ENCODE data around the gene MAD2L1.
A peak's percentile ranks its signal among the peaks of the same experiment; 100 is the strongest.

The MAD2L1 gene

DNA sequence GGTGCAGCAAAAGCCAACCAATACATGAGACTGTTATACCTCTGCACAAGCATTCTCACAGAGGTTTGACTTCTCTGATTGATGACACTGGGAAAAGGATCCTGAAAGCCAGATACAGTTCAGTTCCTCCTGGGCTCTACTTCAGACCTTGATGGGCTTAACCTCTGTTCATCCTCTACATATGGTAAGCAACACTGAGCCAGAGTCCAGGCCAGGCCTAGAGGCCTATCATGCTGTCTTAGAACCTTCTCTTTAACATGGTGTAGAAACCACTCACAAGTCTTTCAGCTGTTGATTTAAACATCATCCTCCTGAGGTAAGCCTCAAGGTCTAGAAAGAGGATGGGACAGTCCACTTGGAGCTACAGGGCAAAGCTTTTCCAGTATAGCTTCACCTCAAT lies 9.2 kb downstream of the MAD2L1 start:
- DNase-seq = no peak

DNA sequence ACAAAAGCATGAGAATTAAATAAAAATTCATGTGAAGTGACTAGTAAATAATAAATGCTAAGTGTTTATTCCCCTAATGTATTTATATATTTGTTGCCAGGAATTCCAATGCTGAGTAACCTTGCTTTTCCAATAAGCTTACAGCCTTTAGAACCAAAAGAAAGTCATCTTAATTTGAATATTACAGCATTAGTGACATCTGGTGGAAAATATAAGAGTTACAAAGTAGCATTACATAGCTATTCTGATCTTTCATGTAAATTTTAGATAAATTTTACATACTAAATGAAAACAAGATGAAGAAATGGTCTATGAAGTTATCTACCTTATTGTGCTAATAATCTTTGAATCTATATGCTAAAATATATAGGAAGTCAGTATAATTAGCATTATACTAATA lies 10.4 kb downstream of the MAD2L1 start:
- peak; percentile 28 for DNase-seq

DNA sequence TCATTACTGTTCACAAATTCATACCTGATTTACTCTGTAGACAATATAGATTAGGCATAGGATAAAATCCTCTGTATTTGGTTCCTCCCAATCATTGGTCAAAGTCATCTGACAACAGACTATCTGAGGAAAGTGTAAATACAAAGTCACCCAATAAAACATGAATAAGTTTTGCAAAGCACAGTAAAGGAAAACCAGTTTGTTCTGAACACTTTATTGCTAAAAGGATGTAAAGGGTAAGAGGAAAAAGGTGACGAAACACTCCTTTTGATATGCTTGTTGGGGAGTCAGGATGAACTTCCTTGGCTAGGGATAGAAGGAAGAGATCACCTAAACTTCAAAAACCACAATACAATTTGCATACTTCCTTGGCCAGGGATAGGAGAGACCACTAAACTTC lies 10.9 kb downstream of the MAD2L1 start:
- DNase-seq = no peak

DNA sequence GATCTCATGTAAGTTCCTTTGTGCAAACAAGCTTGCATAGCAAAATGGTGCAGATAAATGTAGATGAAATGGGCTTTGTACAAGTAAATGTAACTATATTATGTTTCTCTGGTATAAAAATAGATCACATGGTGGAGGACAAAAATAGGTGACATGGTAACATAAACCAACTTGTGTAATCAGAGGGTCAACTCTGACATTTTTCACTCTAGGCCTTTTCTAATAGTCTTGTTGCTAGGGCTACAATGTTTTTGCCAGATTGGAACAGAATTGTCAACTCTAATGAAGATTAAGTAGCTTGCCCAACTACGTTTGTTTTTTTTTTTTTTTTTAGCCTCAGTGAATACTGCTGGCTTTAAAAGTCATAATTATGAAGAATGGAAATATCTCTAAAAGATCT lies 11.5 kb downstream of the MAD2L1 start:
- no peak for DNase-seq

DNA sequence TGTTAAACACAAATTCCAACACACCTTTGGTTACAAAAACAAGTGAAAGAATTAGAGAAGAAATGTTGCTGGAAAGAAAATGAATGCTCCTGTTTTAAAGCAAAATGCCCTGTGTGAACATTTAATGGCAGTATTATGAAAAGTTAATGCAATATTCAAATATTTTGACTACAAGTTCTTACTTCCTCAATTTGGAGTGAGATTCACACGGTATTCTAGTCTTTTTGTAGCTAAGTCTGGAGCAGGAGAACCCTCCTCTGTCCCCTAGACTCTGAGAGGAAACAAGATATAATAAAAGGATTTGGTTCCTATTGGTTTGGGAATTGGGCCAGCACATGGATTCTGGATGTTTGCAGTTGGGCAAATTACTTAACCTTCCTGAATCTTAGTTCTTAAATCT lies 12.7 kb downstream of the MAD2L1 start:
- no peak for DNase-seq

DNA sequence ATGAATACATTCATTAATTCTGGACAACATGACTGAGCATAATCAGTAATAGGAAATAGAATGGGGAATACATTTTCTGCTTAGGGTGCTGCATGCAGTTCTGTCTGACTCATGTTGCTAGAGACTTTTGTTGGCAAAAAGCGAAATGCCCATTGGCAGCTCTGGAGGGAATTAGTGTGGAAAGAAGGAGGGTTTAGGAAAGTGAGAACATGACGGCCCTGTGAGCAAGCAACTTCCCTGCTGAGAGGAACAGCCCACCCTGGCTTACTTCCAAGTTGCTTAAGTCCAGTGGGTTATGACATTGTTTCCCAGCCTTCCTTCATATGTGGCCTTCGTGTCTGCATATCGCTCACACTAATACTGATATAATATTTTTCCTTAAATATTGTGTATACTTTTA lies 13.8 kb downstream of the MAD2L1 start:
- peak; percentile 63 for DNase-seq

DNA sequence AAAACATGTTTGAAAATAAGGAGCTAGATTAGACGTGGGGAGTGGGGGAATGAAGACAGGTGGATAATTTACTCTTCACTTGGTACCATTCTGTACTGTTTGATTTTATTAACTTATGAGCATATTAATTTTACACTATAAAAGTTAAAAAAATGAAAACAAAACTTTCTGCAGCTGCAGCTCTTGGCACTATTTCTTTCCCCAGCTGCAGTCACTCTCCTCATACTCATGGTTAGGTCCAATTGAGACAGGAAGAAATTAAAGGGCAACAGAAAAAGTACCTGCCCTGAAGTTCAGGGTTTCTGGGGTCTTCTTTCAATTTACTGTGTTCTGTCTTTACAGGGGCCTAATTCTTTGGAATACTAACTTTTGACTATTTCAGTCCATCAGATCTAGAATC lies 15.4 kb downstream of the MAD2L1 start:
- no peak for DNase-seq

DNA sequence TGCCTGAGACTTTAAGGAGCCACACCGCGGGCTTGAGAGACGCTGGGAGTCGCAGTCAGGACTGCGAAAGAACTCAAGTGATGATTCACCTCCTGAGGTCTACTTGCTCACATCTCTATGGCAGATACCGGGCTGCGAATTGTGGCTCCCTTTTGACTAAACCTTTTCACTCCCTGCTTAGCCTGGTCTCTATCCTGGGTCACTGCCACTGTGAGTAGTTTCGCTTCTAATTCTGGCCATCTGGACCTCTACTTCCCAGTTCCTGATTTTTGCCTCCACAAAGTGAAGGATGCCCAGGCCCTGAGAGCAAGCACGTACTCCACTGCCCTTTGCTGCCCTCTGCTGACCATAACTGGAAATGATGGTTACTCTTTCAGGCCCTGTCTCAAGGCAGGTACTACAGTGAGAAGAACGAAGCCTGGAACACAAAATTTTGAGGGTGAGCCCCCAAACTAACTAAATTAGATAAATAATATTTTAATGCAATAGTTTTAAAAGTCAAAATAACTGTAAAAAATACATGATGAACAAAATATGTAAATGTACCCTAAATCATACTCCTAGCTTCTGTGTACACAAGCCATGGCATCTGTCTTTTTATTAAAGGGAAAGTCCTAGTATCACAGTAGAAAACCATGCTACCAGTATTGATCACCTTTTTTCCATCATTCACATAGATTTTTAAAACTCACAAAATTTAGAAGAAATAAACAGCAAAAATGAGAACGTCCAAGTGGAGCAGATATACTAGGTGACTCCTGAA lies 16.7 kb downstream of the MAD2L1 start:
- peak; percentile 97 for DNase-seq

DNA sequence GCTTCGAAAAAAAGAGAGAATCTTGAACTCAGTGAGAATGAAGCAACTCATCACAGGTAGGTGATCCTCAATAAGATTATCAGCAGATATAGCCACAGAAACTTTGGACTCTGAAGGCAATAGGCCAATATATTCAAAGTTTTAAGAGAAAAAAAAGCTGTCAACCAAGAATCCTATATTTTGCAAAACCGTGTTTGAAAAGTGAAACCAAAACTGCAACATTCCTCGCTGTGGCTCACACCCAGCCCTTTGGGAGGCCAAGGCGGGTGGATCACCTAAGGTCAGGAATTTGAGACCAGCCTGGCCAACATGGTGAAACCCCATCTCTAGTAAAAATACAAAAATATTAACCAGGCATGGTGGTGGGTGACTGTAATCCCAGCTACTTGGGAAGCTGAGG lies 22.8 kb downstream of the MAD2L1 start:
- no peak for DNase-seq

DNA sequence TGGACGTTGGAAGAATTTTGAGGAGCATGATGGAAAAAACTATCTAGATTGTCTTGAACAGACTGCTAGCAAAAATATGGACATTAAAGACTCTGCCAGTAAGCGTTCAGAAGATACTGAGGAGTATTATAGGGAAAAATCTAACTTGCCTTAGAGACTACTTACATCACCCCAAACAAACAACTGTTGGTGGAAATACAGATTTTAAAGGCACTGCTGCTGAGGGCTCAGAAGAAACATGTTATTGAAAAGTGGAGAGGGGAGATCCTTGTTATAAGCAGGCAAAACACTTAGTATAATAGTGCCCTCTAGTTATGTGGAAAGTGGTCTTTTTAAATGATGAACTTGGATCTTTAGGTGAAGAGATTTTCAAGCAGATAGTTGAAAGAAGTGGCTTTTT lies 29.2 kb downstream of the MAD2L1 start:
- DNase-seq = no peak

DNA sequence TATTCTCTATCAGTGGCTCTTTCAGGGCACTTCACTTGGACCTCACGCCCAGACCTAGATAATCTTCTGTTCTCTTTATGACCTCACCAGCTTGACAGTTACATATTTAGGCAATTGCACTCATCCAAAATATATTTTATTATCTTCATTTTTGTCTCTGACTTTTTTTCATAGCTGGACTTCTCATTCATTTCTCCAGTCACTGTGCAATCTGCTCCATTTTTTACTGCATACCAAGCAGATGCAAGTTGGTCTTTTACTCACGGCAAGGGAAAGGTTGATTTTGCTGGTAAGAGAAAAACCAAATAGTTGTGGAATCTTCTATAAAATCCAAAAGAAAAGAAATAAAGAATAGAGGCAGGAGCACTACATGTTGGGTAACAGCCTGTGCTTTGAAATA lies 31.7 kb downstream of the MAD2L1 start:
- no peak for DNase-seq

DNA sequence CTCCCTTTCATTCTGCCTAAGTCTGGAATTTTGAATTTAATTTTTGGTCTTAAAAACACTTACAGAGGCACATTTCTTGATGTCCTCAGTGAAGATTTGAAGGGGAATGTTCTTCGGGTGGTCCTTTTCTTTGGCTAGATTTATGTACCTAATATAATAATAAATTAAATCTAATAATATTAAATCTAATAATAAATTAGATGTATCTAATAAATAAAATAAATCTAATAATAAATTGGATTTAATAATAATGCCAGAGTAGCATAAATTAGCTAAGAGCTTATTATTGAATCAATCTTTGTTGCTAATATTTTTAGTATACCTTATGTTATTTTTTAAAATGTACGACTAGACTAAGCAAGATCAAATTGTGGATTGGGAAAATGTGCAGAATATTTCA lies 39.8 kb downstream of the MAD2L1 start:
- DNase-seq = no peak

DNA sequence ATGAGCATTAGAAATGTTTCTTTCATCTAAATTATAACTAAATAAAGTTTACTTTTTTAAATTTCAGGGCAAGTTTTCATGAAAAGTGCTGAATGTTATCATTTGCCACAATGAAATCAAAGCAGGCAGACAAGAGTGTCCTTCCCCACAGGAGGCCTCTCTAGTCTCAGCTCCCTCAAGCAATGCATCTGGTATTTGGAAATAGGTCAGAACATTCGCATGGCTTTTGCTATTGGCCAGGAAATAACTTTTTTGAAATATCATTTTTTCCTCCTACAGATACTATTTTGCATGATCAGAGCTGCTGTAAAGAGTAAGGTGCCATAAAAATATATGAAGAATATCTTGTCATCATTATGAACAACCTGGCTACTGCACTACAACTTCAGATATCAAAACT lies 41.1 kb downstream of the MAD2L1 start:
- peak; percentile 9 for DNase-seq

DNA sequence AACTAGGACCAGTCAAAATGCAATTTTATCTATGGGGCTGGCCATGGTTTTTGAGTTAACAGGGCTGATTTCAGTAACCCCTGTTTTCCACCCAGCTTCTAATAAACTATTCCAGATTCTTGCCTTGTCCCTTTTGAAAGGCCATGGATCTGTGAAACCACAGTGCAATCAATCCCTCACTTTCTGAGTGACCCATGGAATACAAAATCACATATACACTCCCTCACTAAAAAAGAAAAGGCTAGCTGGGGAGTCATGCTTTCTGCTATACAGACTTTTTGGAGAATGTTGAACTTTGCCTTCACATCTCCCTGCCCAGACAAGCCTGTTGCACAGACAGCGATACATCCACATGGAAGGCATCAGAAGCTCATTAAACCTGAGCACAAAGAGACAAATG lies 47.9 kb downstream of the MAD2L1 start:
- DNase-seq = no peak

DNA sequence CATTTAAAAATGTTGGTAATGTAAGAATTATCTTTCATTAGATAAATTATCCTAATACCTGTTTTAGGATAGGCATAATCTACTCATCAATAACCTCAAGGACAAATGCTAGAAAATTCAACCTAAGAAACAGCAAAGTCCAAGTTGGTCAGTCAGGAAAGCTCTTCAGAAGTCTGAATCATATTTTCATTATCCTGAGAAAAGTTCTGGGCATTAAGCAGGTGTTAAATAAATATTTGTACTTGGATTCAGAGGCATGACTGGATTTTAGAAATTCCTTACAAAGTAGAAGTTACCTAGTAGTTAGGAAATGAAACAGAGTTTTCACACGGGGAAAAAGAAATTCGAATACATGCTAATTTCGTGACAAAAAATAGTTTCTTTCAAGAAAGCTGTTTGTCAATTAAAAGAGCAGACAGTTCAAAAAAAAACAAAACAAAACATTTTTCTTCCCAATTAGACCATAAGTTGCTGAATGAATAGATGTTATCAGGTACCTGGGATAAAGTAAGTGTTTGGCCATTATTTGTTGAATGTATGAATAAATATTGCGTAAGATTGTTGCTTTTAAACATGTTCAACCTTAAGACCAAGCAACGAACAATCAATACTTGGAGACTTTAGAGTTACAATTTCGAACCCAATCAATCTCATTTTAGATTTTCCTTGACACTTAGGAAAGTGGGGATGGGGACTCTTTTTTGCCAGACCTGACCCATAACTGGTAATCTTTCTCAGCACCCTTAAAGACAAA lies 48.5 kb downstream of the MAD2L1 start:
- no peak for DNase-seq

DNA sequence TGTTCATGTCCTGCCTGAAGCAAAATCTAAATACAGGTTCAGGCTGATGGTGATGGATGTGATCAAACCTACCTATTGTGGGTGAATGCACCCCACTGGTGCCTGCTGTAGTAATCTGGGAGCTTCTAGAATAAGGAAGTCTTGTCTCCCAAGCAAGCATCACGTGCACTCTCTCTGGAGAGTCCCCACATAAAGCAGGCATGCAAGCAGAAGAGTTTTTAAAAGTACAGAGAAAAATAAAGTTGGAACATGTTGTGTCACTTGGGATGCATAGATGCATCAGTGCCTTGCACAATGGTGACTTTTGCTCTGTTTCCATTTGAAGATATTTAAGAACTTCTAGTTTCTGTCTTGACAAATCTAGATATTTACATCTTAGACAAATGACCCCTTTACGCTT lies 54.9 kb downstream of the MAD2L1 start:
- DNase-seq = no peak

DNA sequence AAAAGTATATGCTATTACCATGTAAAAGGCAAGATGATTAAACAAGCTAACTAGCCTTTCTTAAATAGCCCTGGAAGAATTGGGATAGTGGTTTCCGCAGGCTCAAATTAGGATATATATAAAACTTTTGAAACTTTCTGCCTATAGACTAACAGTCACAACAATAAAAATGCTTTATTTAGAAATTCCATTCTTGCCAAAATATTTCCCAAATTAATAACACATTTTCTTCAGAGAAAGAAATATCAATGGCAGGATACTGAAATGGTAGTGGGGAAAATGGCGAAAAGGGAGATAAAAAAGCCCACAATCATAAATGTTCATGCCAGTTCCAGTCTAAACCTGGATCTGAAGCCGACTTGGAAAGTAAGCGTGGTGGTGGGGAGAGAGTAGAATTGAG lies 56.0 kb downstream of the MAD2L1 start:
- no peak for DNase-seq

DNA sequence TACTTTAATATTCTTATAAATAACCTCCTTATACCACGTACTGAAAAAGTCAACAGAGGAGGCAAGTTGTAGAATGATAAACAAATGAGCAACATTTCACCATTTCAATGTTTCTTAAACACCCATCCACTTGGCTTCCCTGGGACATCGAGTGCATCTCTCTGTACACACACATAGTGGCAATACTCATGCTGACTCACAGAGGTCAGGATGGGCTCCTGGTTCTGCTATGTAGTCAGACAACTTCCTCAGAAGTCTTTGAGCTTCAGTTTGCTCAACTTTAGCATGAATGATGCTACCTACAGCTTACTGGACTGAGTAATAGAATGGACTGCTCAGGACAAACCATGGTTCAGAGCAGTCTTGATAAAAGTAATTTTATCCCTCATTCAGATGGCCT lies 56.9 kb downstream of the MAD2L1 start:
- no peak for DNase-seq

DNA sequence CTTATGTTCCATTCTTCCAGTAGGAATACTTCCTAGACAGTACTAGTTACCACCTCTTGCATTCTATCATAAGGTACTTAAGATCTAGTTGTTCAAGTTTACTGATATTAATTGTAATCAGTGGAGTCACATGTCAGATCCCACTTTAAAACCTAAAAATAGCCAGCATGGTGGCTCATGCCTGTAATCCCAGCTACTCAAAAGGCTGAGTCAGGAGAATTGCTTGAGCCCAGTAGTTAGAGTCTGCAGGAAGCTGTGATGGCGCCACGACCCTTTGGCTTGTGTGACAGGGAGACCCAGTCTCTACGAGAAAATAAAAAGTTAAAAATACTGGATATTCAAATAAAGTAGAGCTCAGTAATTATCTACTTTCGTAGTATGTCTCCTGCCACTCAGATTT lies 57.7 kb downstream of the MAD2L1 start:
- DNase-seq = no peak

DNA sequence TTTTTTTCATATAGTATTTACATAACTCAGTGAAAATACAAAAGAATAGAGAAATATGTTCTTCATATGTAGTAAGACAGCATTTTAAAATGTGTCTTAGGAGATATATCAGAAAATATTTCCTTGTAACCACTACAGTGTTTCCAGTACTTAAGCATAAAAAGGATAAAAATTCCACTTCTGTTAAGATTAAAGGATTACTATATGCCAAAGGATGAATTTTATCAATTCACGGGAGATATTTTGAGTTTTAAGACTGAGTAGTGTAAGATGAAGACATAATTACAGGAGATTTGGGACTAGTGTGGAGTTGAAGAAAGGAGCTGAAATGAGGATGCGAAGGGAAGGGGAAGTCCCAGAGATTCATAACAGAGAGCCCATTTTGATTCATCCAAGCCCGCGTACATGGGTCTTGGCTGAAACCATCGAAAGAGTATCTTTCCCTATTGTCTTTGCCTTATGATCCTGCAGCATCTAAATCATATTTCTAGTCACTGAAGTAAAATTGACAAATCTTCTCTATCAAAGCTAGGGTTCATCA lies 58.7 kb downstream of the MAD2L1 start:
- peak; percentile 22 for DNase-seq

DNA sequence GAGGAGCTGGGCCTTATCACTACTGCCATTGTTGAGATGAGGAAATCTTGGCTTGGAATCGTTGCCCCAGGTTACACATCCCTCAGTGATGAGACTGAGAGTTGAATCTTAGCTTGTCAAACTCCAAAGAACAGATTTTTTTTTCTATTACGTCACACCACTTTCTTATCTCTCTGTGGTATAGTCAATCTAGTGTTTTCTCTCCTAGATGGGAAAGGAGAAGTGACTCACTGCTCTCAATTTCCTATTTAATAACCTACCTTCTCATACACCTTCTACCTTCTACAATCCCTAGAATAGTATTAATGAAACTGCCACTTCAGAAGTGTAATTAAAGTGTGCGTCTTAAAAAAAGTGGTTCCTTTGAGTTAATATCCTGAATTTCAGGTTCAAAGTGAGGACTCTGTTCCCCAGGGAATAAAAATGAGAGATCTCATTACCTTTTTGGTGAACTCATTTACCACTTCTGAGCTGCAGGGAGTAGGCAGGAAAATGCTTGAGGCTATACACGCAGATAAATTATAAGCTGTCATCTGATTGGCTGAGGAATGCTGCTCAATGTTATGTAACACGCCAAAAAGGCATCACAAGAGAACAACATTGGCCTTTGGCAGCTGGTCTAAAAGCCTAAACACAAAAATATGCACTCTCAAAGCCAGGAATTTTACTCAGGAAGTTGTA lies 59.3 kb downstream of the MAD2L1 start:
- DNase-seq = peak; percentile 66
